Small intestine (tissue), 7 donors: ENCODE data around the gene SMIM33. TPM values are rescaled to one million over a fixed set of nuclear protein-coding genes. Genes with fewer than 3 reads are reported as not detected.

Source experiments
- DNase-seq, 2 donors: peaks; one replicate each; pipeline versions ENCODE4 v3.0.0 to v3.0.0-alpha.2; 2013
- FAIRE-seq: peaks from 2 replicates; lab custom pipeline; 2012; peaks lifted over from hg19 to GRCh38; lab: Jason Lieb, UNC
- H3K27ac ChIP-seq, 3 donors: one replicate each; pipeline ENCODE4 v1.5.1; 2013; ENCODE audit warnings: low read length in 2 of 3, mild to moderate bottlenecking in 2 of 3, control low read depth in 1 of 3, inconsistent platforms in 1 of 3, low read depth in 1 of 3, moderate library complexity in 1 of 3
- H3K27me3 ChIP-seq, 3 donors: one replicate each; pipeline ENCODE4 v1.6.1; 2013; ENCODE audit warnings: low read length in 3 of 3, inconsistent platforms in 1 of 3; ENCODE audit not compliant: control insufficient read depth in 3 of 3, insufficient read depth in 3 of 3
- H3K36me3 ChIP-seq, 3 donors: one replicate each; pipeline ENCODE4 v1.6.1; 2013; ENCODE audit warnings: low read length in 3 of 3, inconsistent platforms in 1 of 3, low read depth in 1 of 3, mild to moderate bottlenecking in 1 of 3, moderate library complexity in 1 of 3; ENCODE audit not compliant: control insufficient read depth in 3 of 3, insufficient read depth in 2 of 3
- H3K4me1 ChIP-seq, 3 donors: one replicate each; pipeline ENCODE4 v1.6.1; 2013; ENCODE audit warnings: low read length in 2 of 3, inconsistent platforms in 1 of 3, low read depth in 1 of 3, mild to moderate bottlenecking in 1 of 3, moderate library complexity in 1 of 3; ENCODE audit not compliant: control insufficient read depth in 3 of 3, insufficient read depth in 2 of 3
- H3K4me3 ChIP-seq, 3 donors: one replicate each; pipeline ENCODE4 v1.5.1; 2013; ENCODE audit warnings: low read length in 3 of 3, control low read depth in 1 of 3, inconsistent platforms in 1 of 3, low read depth in 1 of 3, mild to moderate bottlenecking in 1 of 3, moderate library complexity in 1 of 3
- H3K9me3 ChIP-seq, 2 donors: one replicate each; pipeline ENCODE4 v1.6.1; 2013; ENCODE audit warnings: low read depth in 1 of 2, low read length in 1 of 2; ENCODE audit not compliant: control insufficient read depth in 2 of 2, insufficient read depth in 1 of 2
- WGBS, 3 donors: extraction: QIAGEN DNeasy Blood & Tissue Kit; methylation state at CpG; one replicate each; pipeline ENCODE4 v1.1.7; 2013; 5-methylcytosine and 5-hydroxymethylcytosine counted together
- polyA plus RNA-seq, 4 donors: library from polyadenylated mRNA; stranded (reverse) in 3 of 4; unstranded in 1 of 4; fragments of 200-250 nt in 3 of 4; fragments of 120-200 nt in 1 of 4; gene quantifications; one replicate each; pipeline versions ENCODE4 v1.2.1 to v1.2.3, GENCODE V29; 2013
- donor health status: healthy with polysubstance abuse.
- donor health status: control.
- donor health status: control.
- donor health status: Bipolar disorder and iron deficiency.
- donor health status: healthy.

The SMIM33 gene
- polyA plus RNA-seq, 4 donors = 0.01 to 1.9 (median 0.45) TPM; not detected in 1

DNA sequence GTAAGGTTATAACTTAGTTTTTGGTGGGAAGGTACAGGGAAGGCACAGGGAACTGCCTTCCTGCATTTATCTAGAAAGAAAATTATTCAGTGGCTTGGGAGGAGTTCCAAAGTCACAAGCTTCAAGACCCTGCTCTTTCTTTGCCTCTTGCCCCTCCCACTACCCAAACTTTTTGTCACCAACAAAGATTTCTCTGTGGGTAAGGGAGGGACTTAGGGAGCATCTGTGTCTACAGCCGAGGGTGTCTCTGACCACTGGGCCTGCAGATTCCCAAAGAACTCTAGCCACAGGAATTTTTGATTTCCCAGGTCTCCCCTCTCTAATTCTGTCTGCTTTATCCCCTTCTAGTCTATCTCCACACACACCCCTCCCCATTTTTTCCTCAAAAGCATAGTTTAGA, 10.3 kb upstream of the SMIM33 start:
- Histone ChIP-seq H3K4me3 (no peak overlapping the region), H3K36me3 (no peaks in the 10 kb centered on the region), H3K4me1 (peaks cover 0 to 6% (median 4%) of the 10 kb centered on the region in 3 donors), H3K27me3 (no peaks in the 10 kb centered on the region), H3K9me3 (no peaks in the 10 kb centered on the region), H3K27ac (peak overlapping the region in 1 of 3 donors; percentile 24)
- FAIRE-seq (no peak), DNase-seq (no peak)
- 68 to 100% (median 76%) methylated on average over 1 of the region's 1 CpG for WGBS, 3 donors

DNA sequence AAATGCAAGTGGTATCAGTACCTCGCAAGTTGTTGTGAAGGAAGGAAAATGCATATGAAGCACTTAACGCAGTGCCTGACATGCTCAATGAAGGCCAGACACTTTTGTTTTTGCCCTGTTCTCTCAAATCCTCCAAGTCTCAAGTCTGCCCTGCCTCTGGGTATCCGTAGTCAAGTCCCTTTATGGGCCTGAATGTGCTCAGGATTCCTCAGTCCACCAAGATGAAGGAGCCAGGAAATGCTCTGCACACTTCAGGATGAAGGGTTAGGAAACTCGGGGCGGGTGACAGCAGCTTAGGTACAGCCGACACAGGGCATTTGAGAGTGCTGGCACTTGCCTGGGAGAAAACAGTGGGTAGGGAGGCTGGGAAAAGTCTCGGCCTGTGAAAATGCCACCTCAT, 9.6 kb upstream of the SMIM33 start:
- Histone ChIP-seq H3K27me3 (no peaks in the 10 kb centered on the region), H3K4me1 (peaks cover 0 to 6% (median 4%) of the 10 kb centered on the region in 3 donors), H3K9me3 (no peaks in the 10 kb centered on the region), H3K4me3 (no peak overlapping the region), H3K27ac (peak overlapping the region in 1 of 3 donors; percentile 52), H3K36me3 (no peaks in the 10 kb centered on the region)
- FAIRE-seq (no peak), DNase-seq (no peak)
- 84 to 94% (median 91%) methylated on average over 7 of the region's 7 CpGs for WGBS, 3 donors

DNA sequence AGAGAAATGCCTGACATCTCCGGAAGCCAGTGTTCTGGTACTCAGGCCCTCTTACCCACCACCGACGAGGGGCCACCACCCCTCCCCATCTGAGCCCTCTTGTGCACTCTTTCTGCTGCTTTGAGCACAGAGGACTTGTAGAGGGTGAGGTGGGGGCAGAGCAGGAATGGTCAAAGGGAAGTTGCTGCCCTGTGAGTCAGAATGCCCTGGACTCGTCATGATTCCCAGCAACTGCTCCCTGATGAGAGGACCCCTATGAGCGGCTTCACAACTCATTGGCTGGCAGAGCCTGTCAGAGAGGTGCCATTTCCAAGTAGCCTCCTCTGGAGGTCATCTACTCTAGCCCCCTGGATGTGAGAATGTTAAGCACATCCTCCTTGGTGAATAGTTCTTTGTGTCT, 9.1 kb upstream of the SMIM33 start:
- WGBS, 3 donors = 76 to 93% (median 92%) methylated on average over 5 of the region's 5 CpGs
- peaks cover 0 to 6% (median 4%) of the 10 kb centered on the region in 3 donors for H3K4me1 ChIP-seq
- no peaks in the 10 kb centered on the region for H3K9me3 ChIP-seq
- H3K27ac ChIP-seq = peak overlapping the region in 2 of 3 donors; percentile 32 to 62
- DNase-seq = no peak
- no peaks in the 10 kb centered on the region for H3K36me3 ChIP-seq
- H3K4me3 ChIP-seq = peak overlapping the region in 1 of 3 donors; percentile 28
- H3K27me3 ChIP-seq = no peaks in the 10 kb centered on the region
- no peak for FAIRE-seq

DNA sequence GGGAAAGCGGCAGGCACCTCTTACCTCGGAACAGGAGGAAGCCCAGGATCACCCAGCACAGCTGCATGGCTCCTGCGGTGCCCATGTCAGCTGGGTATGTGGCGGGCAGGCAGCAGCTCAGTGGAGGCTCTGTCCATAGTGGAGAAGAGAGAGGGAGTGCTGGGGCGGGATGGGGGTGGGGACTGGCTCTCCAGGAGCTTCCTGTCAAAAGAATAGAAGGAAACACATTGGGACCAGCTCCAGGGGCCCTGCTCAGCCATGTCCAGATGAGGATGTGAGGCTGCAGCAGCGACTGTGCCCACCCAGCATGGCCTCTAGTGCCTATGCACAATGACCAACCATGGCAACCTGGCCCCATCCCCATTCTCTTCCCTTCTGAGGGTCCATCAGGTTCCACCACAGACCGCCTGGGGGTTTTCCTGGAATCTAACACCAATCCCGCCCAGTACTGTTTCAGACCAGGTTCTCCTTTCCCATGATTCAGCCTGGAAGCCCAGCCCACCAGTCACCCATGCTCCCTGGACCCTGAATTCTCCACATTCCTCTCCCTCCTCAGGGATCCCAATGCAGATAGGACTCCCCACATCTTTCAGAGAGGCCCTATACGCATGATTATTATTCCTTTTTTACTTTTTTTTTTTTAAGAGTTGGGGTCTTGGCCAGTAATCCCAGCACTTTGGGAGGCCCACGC, 8.1 kb upstream of the SMIM33 start, which contains the start of gene ECSCR:
ECSCR (minus strand) TSS at position 158 of the 691 bp plus-strand sequence; CDS start at position 85, 73 bp downstream.
- H3K36me3 ChIP-seq = no peaks in the 10 kb centered on the region
- H3K4me3 ChIP-seq = peak within 1 kb of the TSS in 1 of 3 donors; percentile 28
- 79 to 89% (median 88%) methylated on average over 9 to 10 of the region's 10 CpGs for WGBS, 3 donors
- peak within 1 kb of the TSS in 2 of 3 donors; percentile 32 to 62 for H3K27ac ChIP-seq
- peaks cover 0 to 6% (median 4%) of the 10 kb centered on the region in 3 donors for H3K4me1 ChIP-seq
- DNase-seq (no peak), FAIRE-seq (no peak)
- H3K9me3 ChIP-seq = no peaks in the 10 kb centered on the region
- H3K27me3 ChIP-seq = no peaks in the 10 kb centered on the region

DNA sequence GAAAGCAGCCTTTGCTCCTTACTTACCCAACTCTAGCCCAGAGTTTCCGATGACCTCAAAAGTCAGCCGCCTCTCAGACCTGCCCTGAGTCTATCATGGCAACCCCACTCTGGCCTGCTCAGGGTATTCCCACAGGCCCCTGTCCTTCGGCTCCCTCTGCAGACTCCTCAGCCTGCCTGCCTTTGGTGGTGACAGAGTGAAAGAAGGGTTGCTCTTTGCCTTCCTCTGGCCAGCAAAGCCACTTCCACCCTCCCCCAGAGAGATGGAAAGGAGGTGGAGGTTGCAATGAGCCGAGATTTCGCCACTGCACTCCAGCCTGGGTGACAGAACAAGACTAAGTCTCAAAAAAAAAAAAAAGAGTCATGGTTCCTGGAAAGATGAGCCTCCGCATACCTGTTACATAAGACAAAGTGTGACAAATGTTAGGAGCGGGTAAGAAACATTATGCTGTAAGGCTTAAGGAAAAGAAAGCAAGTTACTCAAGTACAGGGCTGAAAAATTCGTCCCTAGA, 2.3 kb upstream of the SMIM33 start:
- no peaks in the 10 kb centered on the region for H3K9me3 ChIP-seq
- DNase-seq (peak; percentile 47 to 53), FAIRE-seq (no peak)
- H3K36me3 ChIP-seq = no peaks in the 10 kb centered on the region
- 53 to 67% (median 54%) methylated on average over 8 of the region's 8 CpGs for WGBS, 3 donors
- no peak overlapping the region for H3K4me3 ChIP-seq
- H3K27ac ChIP-seq = no peak overlapping the region
- H3K4me1 ChIP-seq = peaks cover 0 to 4% (median 2%) of the 10 kb centered on the region in 3 donors
- no peaks in the 10 kb centered on the region for H3K27me3 ChIP-seq

DNA sequence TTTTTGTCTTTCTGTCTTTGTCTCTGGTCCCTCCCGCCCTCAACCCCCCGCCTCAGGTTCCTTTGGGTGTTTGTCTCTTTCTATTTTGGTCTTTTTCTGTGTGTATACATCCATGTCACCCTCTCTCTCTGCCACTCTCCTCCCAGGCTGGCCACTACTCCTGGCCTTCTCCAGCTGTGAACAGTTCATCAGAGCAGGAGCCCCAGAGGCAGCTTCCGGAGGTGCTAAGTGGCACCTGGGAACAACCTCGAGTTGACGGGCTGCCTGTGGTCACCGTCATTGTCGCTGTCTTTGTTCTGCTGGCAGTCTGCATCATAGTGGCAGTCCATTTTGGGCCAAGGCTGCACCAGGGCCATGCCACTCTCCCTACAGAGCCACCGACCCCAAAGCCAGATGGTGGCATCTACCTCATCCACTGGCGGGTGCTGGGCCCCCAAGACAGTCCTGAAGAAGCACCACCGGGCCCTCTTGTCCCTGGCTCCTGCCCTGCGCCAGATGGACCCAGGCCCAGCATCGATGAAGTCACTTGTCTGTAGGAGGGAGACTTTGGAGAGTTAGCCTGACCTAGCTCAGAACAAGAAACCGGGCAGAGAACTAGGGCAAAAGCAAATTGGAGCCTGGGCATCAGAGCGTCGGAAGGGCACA, 1.7 kb downstream of the SMIM33 start:
- Histone ChIP-seq H3K27me3 (no peaks in the 10 kb centered on the region), H3K9me3 (no peaks in the 10 kb centered on the region), H3K4me1 (peaks cover 2 to 4% (median 2%) of the 10 kb centered on the region in 3 donors), H3K36me3 (peaks cover 0 to 2% (median 0%) of the 10 kb centered on the region in 3 donors), H3K27ac (peak overlapping the region in 1 of 3 donors; percentile 47), H3K4me3 (no peak overlapping the region)
- DNase-seq = no peak
- 83 to 96% (median 88%) methylated on average over 15 of the region's 15 CpGs for WGBS, 3 donors
- FAIRE-seq = no peak

DNA sequence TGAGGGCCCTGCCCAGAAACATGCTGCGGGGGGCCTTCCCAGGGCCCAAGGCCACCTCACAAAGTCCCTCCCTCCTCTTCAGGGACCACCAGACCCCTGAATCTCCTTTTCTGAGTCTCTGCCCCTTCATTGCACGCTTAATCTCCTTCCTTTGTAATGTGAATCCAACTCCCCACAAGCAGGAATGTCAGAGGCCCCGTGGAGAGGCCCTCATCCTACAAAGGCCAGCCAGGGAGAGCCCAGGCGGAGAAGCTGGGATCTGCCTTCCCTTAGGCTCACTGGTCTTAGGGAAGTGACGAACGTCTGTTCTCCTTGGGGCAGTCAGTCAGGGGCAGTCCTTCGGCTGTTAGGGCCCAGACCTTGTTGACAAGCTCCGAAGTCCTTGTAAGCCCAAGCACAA, 2.3 kb downstream of the SMIM33 start:
- no peak for FAIRE-seq
- H3K4me3 ChIP-seq = no peak overlapping the region
- peak overlapping the region in 1 of 3 donors; percentile 47 for H3K27ac ChIP-seq
- H3K9me3 ChIP-seq = no peaks in the 10 kb centered on the region
- 80 to 87% (median 84%) methylated on average over 8 of the region's 8 CpGs for WGBS, 3 donors
- H3K36me3 ChIP-seq = peaks cover 0 to 4% (median 0%) of the 10 kb centered on the region in 3 donors
- H3K4me1 ChIP-seq = peaks cover 2 to 4% (median 2%) of the 10 kb centered on the region in 3 donors
- DNase-seq = no peak
- no peaks in the 10 kb centered on the region for H3K27me3 ChIP-seq

DNA sequence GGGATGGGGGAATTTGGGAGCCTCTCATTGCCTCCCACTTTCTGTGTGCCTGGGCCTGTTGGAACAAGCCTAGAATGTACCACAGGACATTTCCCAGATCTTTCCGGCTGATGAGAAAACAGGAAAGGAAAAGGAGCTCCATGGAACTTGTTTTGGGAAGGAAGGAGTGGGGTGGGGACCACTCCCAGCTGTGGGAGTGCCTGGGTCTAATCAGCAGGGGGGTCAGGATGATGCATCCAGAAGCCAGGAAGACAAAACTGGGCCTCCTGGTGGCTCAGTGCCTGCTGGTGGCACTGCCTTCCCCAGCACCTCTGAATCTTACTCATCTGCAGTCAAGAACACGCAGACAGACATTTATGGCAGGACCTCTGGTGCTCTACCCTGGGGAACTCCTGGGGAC, 2.8 kb downstream of the SMIM33 start:
- Histone ChIP-seq H3K27ac (peak overlapping the region in 1 of 3 donors; percentile 47), H3K36me3 (peaks cover 0 to 8% (median 0%) of the 10 kb centered on the region in 3 donors), H3K4me3 (no peak overlapping the region), H3K9me3 (no peaks in the 10 kb centered on the region), H3K27me3 (no peaks in the 10 kb centered on the region), H3K4me1 (peaks cover 2 to 4% (median 2%) of the 10 kb centered on the region in 3 donors)
- 79 to 89% (median 83%) methylated on average over 2 of the region's 2 CpGs for WGBS, 3 donors
- no peak for DNase-seq
- no peak for FAIRE-seq
